ENCODE data around the gene SLC10A7. TPM values are rescaled to one million over a fixed set of nuclear protein-coding genes. Genes with fewer than 3 reads are reported as not detected.

The SLC10A7 gene
- total and polyA plus RNA-seq, 2 donors (not counting 1 experiment from before 2014, with no cell fraction given): 7.4 to 12.6 TPM

DNA sequence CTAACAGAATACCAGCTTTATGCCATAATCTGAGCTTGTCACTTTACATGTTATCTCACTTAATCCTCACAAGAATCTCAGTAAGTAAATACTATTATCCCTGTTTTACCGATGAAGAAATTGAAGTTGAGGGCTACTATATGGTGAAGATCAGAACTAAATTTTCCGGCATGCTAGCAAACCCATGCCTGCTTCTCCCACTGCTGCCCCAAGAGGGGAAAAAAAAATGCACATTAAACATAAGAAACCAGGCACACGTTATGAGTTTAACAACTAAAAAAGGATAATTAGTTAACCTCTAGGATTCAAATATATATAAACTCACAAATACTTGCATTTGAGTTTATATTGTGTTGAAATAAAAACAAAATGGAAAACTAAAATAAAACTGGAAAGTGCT is 10.8 kb downstream of the SLC10A7 start:
- no peak for DNase-seq (ENCODE audit: low read depth in 2 of 2)
- Histone ChIP-seq H3K79me2 (ENCODE audit: control insufficient read depth, insufficient read depth, low read length) (no peaks in the 10 kb centered on the region), H4K20me1 (ENCODE audit: control insufficient read depth, extremely low read depth, insufficient read depth, low read length) (no peaks in the 10 kb centered on the region), H3K27me3 (ENCODE audit: control insufficient read depth, insufficient read depth, low read length) (no peaks in the 10 kb centered on the region), H3K4me1 (ENCODE audit: control insufficient read depth, extremely low read depth, insufficient read depth, low read length) (no peaks in the 10 kb centered on the region), H2AFZ (ENCODE audit: low read length) (no peak overlapping the region), H3K4me2 (ENCODE audit: extremely low read depth, insufficient read depth, low read length) (no peak overlapping the region), H3K9ac (ENCODE audit: insufficient read depth, low read length) (no peak overlapping the region), H3K9me3 (ENCODE audit: control insufficient read depth, insufficient read depth, low read depth, low read length) (no peaks in the 10 kb centered on the region), H3K36me3 (ENCODE audit: control insufficient read depth, insufficient read depth, low read length) (no peaks in the 10 kb centered on the region), H3K4me3 (replicated peaks in 1 of 4; ENCODE audit: control extremely low read depth in 1 of 4, insufficient read depth in 1 of 4, low read depth in 3 of 4, low read length in 4 of 4) (no peak overlapping the region), H3K27ac (ENCODE audit: insufficient read depth, low read length) (no peak overlapping the region)
- TF ChIP-seq CTCF (conservative IDR thresholded peaks at IDR 0.05 in 1 of 2, IDR thresholded peaks at IDR 0.05 in 1 of 2; ENCODE audit: low read depth in 1 of 2, low read length in 2 of 2) (peak in 1 of 2 donors; percentile 34), EZH2 (IDR thresholded peaks at IDR 0.05; ENCODE audit: low read length, missing control alignments) (no peak)

DNA sequence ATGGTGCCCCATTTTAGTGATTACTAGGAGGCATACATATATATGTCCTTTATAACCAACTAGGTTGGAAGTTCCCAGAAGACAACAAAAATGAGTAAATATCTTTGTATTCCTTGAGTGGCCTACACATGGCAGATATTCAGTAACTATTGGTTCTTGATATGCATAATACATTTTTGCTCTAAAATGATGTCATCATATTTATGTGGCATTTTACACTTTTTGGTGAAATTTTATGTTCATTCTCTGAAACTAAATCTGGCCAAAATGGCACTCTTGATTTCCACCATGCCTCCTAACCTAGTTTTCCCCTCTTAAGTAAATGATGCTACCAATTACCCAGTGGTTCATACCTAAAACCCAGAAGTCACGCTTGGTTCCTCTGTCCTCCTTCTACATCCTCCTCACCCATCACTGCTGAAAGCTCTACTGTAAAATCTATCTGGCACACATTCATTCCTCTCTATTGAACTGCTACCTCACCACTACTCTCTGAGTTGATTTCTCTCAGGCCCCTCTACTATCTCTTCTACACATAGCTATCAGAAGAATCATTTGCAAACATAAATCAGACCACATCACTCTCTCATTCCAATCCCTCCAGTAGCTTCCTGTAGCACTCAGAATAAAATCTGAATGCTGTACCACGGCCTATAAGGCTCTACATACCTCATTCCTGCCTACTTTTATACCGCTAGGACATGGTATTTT is 13.4 kb downstream of the SLC10A7 start:
- Histone ChIP-seq H3K9me3 (ENCODE audit: control insufficient read depth, insufficient read depth, low read depth, low read length) (no peaks in the 10 kb centered on the region), H3K4me2 (ENCODE audit: extremely low read depth, insufficient read depth, low read length) (no peak overlapping the region), H2AFZ (ENCODE audit: low read length) (no peak overlapping the region), H3K27me3 (ENCODE audit: control insufficient read depth, insufficient read depth, low read length) (no peaks in the 10 kb centered on the region), H4K20me1 (ENCODE audit: control insufficient read depth, extremely low read depth, insufficient read depth, low read length) (no peaks in the 10 kb centered on the region), H3K79me2 (ENCODE audit: control insufficient read depth, insufficient read depth, low read length) (no peaks in the 10 kb centered on the region), H3K27ac (ENCODE audit: insufficient read depth, low read length) (no peak overlapping the region), H3K9ac (ENCODE audit: insufficient read depth, low read length) (no peak overlapping the region), H3K4me1 (ENCODE audit: control insufficient read depth, extremely low read depth, insufficient read depth, low read length) (no peaks in the 10 kb centered on the region), H3K36me3 (ENCODE audit: control insufficient read depth, insufficient read depth, low read length) (peaks cover 2% of the 10 kb centered on the region), H3K4me3 (replicated peaks in 1 of 4; ENCODE audit: control extremely low read depth in 1 of 4, insufficient read depth in 1 of 4, low read depth in 3 of 4, low read length in 4 of 4) (no peak overlapping the region)
- DNase-seq (ENCODE audit: low read depth in 2 of 2): no peak
- TF ChIP-seq CTCF (conservative IDR thresholded peaks at IDR 0.05 in 1 of 2, IDR thresholded peaks at IDR 0.05 in 1 of 2; ENCODE audit: low read depth in 1 of 2, low read length in 2 of 2) (no peak), EZH2 (IDR thresholded peaks at IDR 0.05; ENCODE audit: low read length, missing control alignments) (no peak)

GRCh38 chr4:146507632-146508031 is 14.1 kb downstream of the SLC10A7 start:
- Histone ChIP-seq H3K4me1 (ENCODE audit: control insufficient read depth, extremely low read depth, insufficient read depth, low read length) (no peaks in the 10 kb centered on the region), H3K4me3 (replicated peaks in 1 of 4; ENCODE audit: control extremely low read depth in 1 of 4, insufficient read depth in 1 of 4, low read depth in 3 of 4, low read length in 4 of 4) (no peak overlapping the region), H2AFZ (ENCODE audit: low read length) (no peak overlapping the region), H3K27ac (ENCODE audit: insufficient read depth, low read length) (no peak overlapping the region), H3K9me3 (ENCODE audit: control insufficient read depth, insufficient read depth, low read depth, low read length) (no peaks in the 10 kb centered on the region), H3K36me3 (ENCODE audit: control insufficient read depth, insufficient read depth, low read length) (peaks cover 2% of the 10 kb centered on the region), H3K4me2 (ENCODE audit: extremely low read depth, insufficient read depth, low read length) (no peak overlapping the region), H4K20me1 (ENCODE audit: control insufficient read depth, extremely low read depth, insufficient read depth, low read length) (no peaks in the 10 kb centered on the region), H3K79me2 (ENCODE audit: control insufficient read depth, insufficient read depth, low read length) (no peaks in the 10 kb centered on the region), H3K27me3 (ENCODE audit: control insufficient read depth, insufficient read depth, low read length) (no peaks in the 10 kb centered on the region), H3K9ac (ENCODE audit: insufficient read depth, low read length) (no peak overlapping the region)
- TF ChIP-seq EZH2 (IDR thresholded peaks at IDR 0.05; ENCODE audit: low read length, missing control alignments): no peak
- TF ChIP-seq CTCF (conservative IDR thresholded peaks at IDR 0.05 in 1 of 2, IDR thresholded peaks at IDR 0.05 in 1 of 2; ENCODE audit: low read depth in 1 of 2, low read length in 2 of 2): no peak
- peak in 1 of 2 donors; percentile 62 for DNase-seq (ENCODE audit: low read depth in 2 of 2)
